HCT116 (cell line): ENCODE data around the gene SPTBN4. TPM values are rescaled to one million over a fixed set of nuclear protein-coding genes. Genes with fewer than 3 reads are reported as not detected.

Experiments used
- ATAC-seq: fragments of 200-7000 bp; cut with Tn5 transposase; 2 replicates; pipeline ENCODE4 v1.9.1; 2020; ENCODE audit warnings: mild to moderate bottlenecking, moderate library complexity
- BruUV-seq: library from RNA; stranded (reverse); fragments of 400-500 nt; replicated peaks from 2 replicates; lab custom pipeline; 2021; lab: Mats Ljungman, UMichigan
- CTCF ChIA-PET: fragments of 300-600 bp; sonication (Branson Sonifier 250); formaldehyde crosslinking; loops from one replicate; lab custom pipeline; 2021; ENCODE audit warnings: antibody characterized with exemption; lab: Charles Lee
- POLR2A ChIA-PET: fragments of 300-600, 350-600 bp; sonication (Branson Sonifier 250); formaldehyde crosslinking; loops from one replicate; lab custom pipeline; 2021; ENCODE audit warnings: antibody characterized with exemption; lab: Charles Lee
- RAD21 ChIA-PET, 2 experiments: fragments of 300-600 bp; sonication (Branson Sonifier 250); formaldehyde crosslinking; loops; one replicate each; lab custom pipeline; 2023; ENCODE audit warnings: low total read pairs in 2 of 2; ENCODE audit not compliant: uncharacterized antibody in 2 of 2, unreplicated experiment in 2 of 2, low non-redundant PET in 1 of 2; lab: Charles Lee
- DNase-seq: peaks from one replicate; pipeline ENCODE4 v3.0.0-alpha.2; 2010; ENCODE audit warnings: low read depth, low spot score
- H2AFZ ChIP-seq: fragments of 200-600 bp; shearing (Covaris generic), sonication (generic); 2 replicates; pipeline ENCODE4 v1.6.1; 2017; ENCODE audit warnings: low read depth, mixed run types, mixed read lengths, antibody characterized with exemption, low read length; ENCODE audit not compliant: poor library complexity, severe bottlenecking
- H3K27ac ChIP-seq: 2 replicates; pipeline ENCODE4 v1.5.1; 2012; ENCODE audit warnings: low read depth, low read length
- H3K27me3 ChIP-seq: fragments of 200-600 bp; sonication (generic); 2 replicates; pipeline ENCODE4 v1.6.1; 2016; ENCODE audit warnings: mixed run types, low read length, mixed read lengths; ENCODE audit not compliant: insufficient read depth
- H3K36me3 ChIP-seq, 2 experiments: fragments of 200-500 bp in 1 of 2; fragments of 200-600 bp in 1 of 2; sonication (Bioruptor generic) in 1 of 2; sonication (generic) in 1 of 2; 2 replicates each; pipeline versions ENCODE4 v1.5.1 to v1.6.1; 2014 to 2016; ENCODE audit warnings: low read length in 2 of 2, inconsistent platforms in 1 of 2, mixed read lengths in 1 of 2, mixed run types in 1 of 2; ENCODE audit not compliant: insufficient read depth in 2 of 2, control insufficient read depth in 1 of 2
- H3K4me1 ChIP-seq, 2 experiments: fragments of 200-600 bp in 1 of 2; sonication (generic) in 1 of 2; 2 replicates each; pipeline versions ENCODE4 v1.5.1 to v1.6.1; 2012 to 2017; ENCODE audit warnings: low read length in 2 of 2, inconsistent platforms in 1 of 2, mild to moderate bottlenecking in 1 of 2, mixed read lengths in 1 of 2, mixed run types in 1 of 2, moderate library complexity in 1 of 2; ENCODE audit not compliant: insufficient read depth in 2 of 2, control insufficient read depth in 1 of 2
- H3K4me2 ChIP-seq: fragments of 200-600 bp; sonication (generic); 2 replicates; pipeline ENCODE4 v1.6.1; 2017; ENCODE audit warnings: mixed run types, low read length, mixed read lengths
- H3K4me3 ChIP-seq, 2 experiments: fragments of 200-600 bp in 1 of 2; sonication (generic) in 1 of 2; replicated peaks in 1 of 2; 2 replicates each; pipeline ENCODE4 v1.5.1; 2011 to 2016; ENCODE audit warnings: low read length in 2 of 2, control low read depth in 1 of 2, low read depth in 1 of 2, mild to moderate bottlenecking in 1 of 2, mixed read lengths in 1 of 2, mixed run types in 1 of 2
- H3K79me2 ChIP-seq: fragments of 200-600 bp; sonication (generic); 2 replicates; pipeline ENCODE4 v1.6.1; 2017; ENCODE audit warnings: mild to moderate bottlenecking, mixed run types, low read length, moderate library complexity, mixed read lengths; ENCODE audit not compliant: insufficient read depth
- H3K9ac ChIP-seq: fragments of 200-600 bp; sonication (generic); 2 replicates; pipeline ENCODE4 v1.6.1; 2016; ENCODE audit warnings: low read length, mixed read lengths
- H3K9me2 ChIP-seq: fragments of 200-600 bp; sonication (generic), shearing (Covaris generic); 2 replicates; pipeline ENCODE4 v1.6.1; 2017; ENCODE audit warnings: mixed run types, mild to moderate bottlenecking, moderate library complexity; ENCODE audit not compliant: insufficient read depth
- H3K9me3 ChIP-seq, 2 experiments: fragments of 200-500 bp in 1 of 2; fragments of 200-600 bp in 1 of 2; sonication (Bioruptor generic) in 1 of 2; sonication (generic) in 1 of 2; 2 replicates each; pipeline ENCODE4 v1.6.1; 2014 to 2017; ENCODE audit warnings: low read length in 2 of 2, mixed read lengths in 2 of 2, inconsistent platforms in 1 of 2, low read depth in 1 of 2, mild to moderate bottlenecking in 1 of 2, mixed run types in 1 of 2, moderate library complexity in 1 of 2; ENCODE audit not compliant: control insufficient read depth in 1 of 2, insufficient read depth in 1 of 2
- H4K20me1 ChIP-seq: fragments of 200-600 bp; sonication (generic), shearing (Covaris generic); 2 replicates; pipeline ENCODE4 v1.6.1; 2017; ENCODE audit warnings: mixed run types, mild to moderate bottlenecking, moderate library complexity; ENCODE audit not compliant: insufficient read depth
- CEBPB ChIP-seq: IDR thresholded peaks from 2 replicates; pipeline ENCODE4 v1.6.1; 2012; ENCODE audit warnings: low read depth
- CTCF ChIP-seq, 3 experiments: fragments of 200-600 bp in 1 of 3; sonication (generic) in 1 of 3; IDR thresholded peaks in 2 of 3; conservative IDR thresholded peaks in 1 of 3; 2 replicates each; pipeline ENCODE4 v1.5.1; 2012 to 2017; ENCODE audit warnings: low read depth in 2 of 3, low read length in 2 of 3, antibody characterized with exemption in 1 of 3, borderline replicate concordance in 1 of 3, control low read depth in 1 of 3, mild to moderate bottlenecking in 1 of 3, mixed read lengths in 1 of 3, mixed run types in 1 of 3, moderate library complexity in 1 of 3; ENCODE audit not compliant: insufficient read depth in 1 of 3
- MAX ChIP-seq: IDR thresholded peaks from 2 replicates; pipeline ENCODE4 v1.6.1; 2012
- POLR2A ChIP-seq: IDR thresholded peaks from 2 replicates; pipeline ENCODE4 v1.7.0; 2011; ENCODE audit warnings: borderline replicate concordance; ENCODE audit not compliant: insufficient read depth, insufficient read length; ENCODE audit errors: extremely low read depth
- REST ChIP-seq: IDR thresholded peaks from 2 replicates; pipeline ENCODE4 v1.6.1; 2012; ENCODE audit warnings: low read depth
- SP1 ChIP-seq: IDR thresholded peaks from 2 replicates; pipeline ENCODE4 v1.6.1; 2012; ENCODE audit warnings: low read depth
- TCF7L2 ChIP-seq: IDR thresholded peaks from 2 replicates; pipeline ENCODE4 v1.7.0; 2011; ENCODE audit warnings: borderline replicate concordance, inconsistent platforms; ENCODE audit not compliant: insufficient read depth, insufficient read length; ENCODE audit errors: extremely low read depth
- intact Hi-C: fragments of 100-400 bp; cut with micrococcal nuclease; formaldehyde crosslinking; loops from 2 replicates; pipeline ENCODE4 v1.10.0; 2022
- total RNA-seq: library from RNA; stranded (reverse); gene quantifications from one replicate; pipeline ENCODE4 v1.2.1, GENCODE V29; 2021; ENCODE audit not compliant: unreplicated experiment

SPTBN4 gene
- total RNA-seq, 1 experiment from 2014 or later = 4.6 TPM

- no peaks in the 10 kb centered on the region for H3K9me3 ChIP-seq
- no peak for ATAC-seq
- DNase-seq = no peak
- TF ChIP-seq REST (no peak), TCF7L2 (no peak), SP1 (no peak), MAX (no peak), CEBPB (no peak), POLR2A (no peak), CTCF (IDR thresholded peaks at IDR 0.05 in 2 of 3, conservative IDR thresholded peaks at IDR 0.05 in 1 of 3; ENCODE audit: borderline replicate concordance in 1 of 3, insufficient read depth in 1 of 3, low read depth in 2 of 3, low read length in 2 of 3) (0 out of 6 replicates have a peak, but pooled peaks of 1 of the 3 experiments have one; percentile 9)
- no peak overlapping the region for H2AFZ ChIP-seq
- intact Hi-C loops = loop anchor here (5.0 to 10.0 kb wide), 2 partner anchors 182 to 459 kb away; no protein-coding TSS in a partner anchor
- POLR2A ChIA-PET = interaction anchor here (1.4 to 4.9 kb wide), 5 partner anchors 9 to 178 kb away, joined by 3 to 55 read pairs (median 7); partner anchors contain the start of genes BLVRB and SERTAD1
- H3K27me3 ChIP-seq = no peaks in the 10 kb centered on the region
- H3K36me3 ChIP-seq = no peaks in the 10 kb centered on the region
- H3K9ac ChIP-seq = peak overlapping the region; percentile 73
- H3K79me2 ChIP-seq = peaks cover 10% of the 10 kb centered on the region; the same call in 1 of the 2 replicates
- no peaks in the 10 kb centered on the region for H3K9me2 ChIP-seq
- no peaks in the 10 kb centered on the region for H4K20me1 ChIP-seq
- peak overlapping the region; percentile 93 for H3K4me2 ChIP-seq
- no TSS peak for BruUV-seq
- RAD21 ChIA-PET = interaction anchor here (0.6 to 1.0 kb wide), 3 partner anchors 9 to 35 kb away, joined by 3 read pairs; no protein-coding TSS in a partner anchor
- H3K27ac ChIP-seq = peak overlapping the region; percentile 96
- peak overlapping the region; percentile 48 to 61 for H3K4me3 ChIP-seq
- peaks cover 37 to 86% of the 10 kb centered on the region in 2 experiments for H3K4me1 ChIP-seq
- CTCF ChIA-PET = interaction anchor here (0.8 to 4.4 kb wide), 13 partner anchors 9 to 299 kb away, joined by 3 to 39 read pairs (median 19); partner anchors contain the start of genes BLVRB and EGLN2
Measured at GRCh38 chr19:40604171-40604646, 137.4 kb downstream of the SPTBN4 start.
